B cell (primary cell): ENCODE measurements around the gene RPL28.

Experiments used
- CTCF ChIP-seq: fragments of 200-600 bp; IDR thresholded peaks from one replicate; pipeline ENCODE4 v1.8.0; 2022; ENCODE audit warnings: antibody characterized with exemption, mild to moderate bottlenecking
- EZH2 ChIP-seq: IDR thresholded peaks from 2 replicates; pipeline ENCODE4 v1.6.1; 2012; ENCODE audit warnings: borderline replicate concordance, low read depth, mild to moderate bottlenecking, moderate library complexity, low read length; ENCODE audit not compliant: insufficient read depth, poor library complexity, severe bottlenecking

DNA sequence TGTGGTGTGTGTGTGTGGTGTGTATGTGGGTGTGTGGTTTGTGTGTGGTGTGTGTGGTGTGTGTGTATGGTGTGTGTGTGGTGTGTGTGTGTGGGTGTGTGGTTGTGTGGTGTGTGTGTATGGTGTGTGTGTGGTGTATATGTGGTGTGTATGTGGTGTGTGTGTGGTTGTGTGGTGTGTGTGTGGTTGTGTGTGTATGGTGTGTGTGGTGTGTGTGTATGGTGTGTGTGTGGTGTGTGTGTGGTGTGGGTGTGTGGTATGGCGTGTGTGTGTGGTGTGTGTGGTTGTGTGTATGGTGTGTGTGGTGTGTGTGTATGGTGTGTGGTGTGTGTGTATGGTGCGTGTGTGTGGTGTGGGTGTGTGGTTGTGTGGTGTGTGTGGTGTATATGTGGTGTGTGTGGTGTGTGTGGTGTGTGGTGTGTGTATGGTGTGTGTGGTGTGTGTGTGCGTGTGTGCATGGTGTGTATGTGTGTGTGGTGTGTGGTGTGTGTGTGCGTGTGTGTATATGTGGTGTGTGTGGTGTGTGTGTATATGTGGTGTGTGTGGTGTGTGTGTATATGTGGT is 48.7 kb downstream of the RPL28 start:
- TF ChIP-seq EZH2 (no peak), CTCF (no peak)
